ENCODE measurements around the gene GPR108. TPM values are rescaled to one million over a fixed set of nuclear protein-coding genes. Genes with fewer than 3 reads are reported as not detected.

Gene GPR108
- total and polyA plus RNA-seq, 2 of the 13 experiments (the other 11 are each of a cell fraction or from before 2014, with no cell fraction given) = 36.4 to 63.0 TPM

- TF ChIP-seq ARNTL (CRISPR knock-in tag; IDR thresholded peaks at IDR 0.05) (no peak), ZFP91 (CRISPR knock-in tag; IDR thresholded peaks at IDR 0.05; ENCODE audit: borderline replicate concordance) (no peak), TBX3 (IDR thresholded peaks at IDR 0.05; ENCODE audit: borderline replicate concordance) (no peak), GABPA (IDR thresholded peaks at IDR 0.05; ENCODE audit: low read depth, low read length) (no peak), GABPA (CRISPR knock-in tag; IDR thresholded peaks at IDR 0.05; ENCODE audit: low read depth) (peak; percentile 44; the same call in 1 of the 2 replicates), MXI1 (IDR thresholded peaks at IDR 0.05; ENCODE audit: borderline replicate concordance, low read depth, low read length) (no peak), FOXO4 (CRISPR knock-in tag; conservative IDR thresholded peaks at IDR 0.05) (no peak), ZNF639 (CRISPR knock-in tag; conservative IDR thresholded peaks at IDR 0.05) (no peak), KLF16 (CRISPR knock-in tag; IDR thresholded peaks at IDR 0.05) (no peak), RBFOX2 (IDR thresholded peaks at IDR 0.05; ENCODE audit: low read depth, low read length) (no peak), ZNF773 (CRISPR knock-in tag; IDR thresholded peaks at IDR 0.05; ENCODE audit: borderline replicate concordance) (no peak), ZFX (CRISPR knock-in tag; IDR thresholded peaks at IDR 0.05; ENCODE audit: low read depth) (no peak), ATF7 (IDR thresholded peaks at IDR 0.05) (no peak), ATF7 (CRISPR knock-in tag; IDR thresholded peaks at IDR 0.05) (0 out of 2 replicates have a peak, but pooled peaks have one; percentile 14), ZEB1 (IDR thresholded peaks at IDR 0.05; ENCODE audit: insufficient replicate concordance, low read depth) (peak; percentile 98), MTERF4 (CRISPR knock-in tag; IDR thresholded peaks at IDR 0.05) (0 out of 2 replicates have a peak, but pooled peaks have one; percentile 31)
Observed at GRCh38 chr19:6765738-6766356, 28.5 kb upstream of the GPR108 start (continued).
